ENCODE results near the gene PPP3CA. TPM values are rescaled to one million over a fixed set of nuclear protein-coding genes. Genes with fewer than 3 reads are reported as not detected.
A peak's percentile ranks its signal among the peaks of the same experiment; 100 is the strongest.

The PPP3CA gene
- total and polyA plus RNA-seq, 2 of the 13 experiments (the other 11 are each of a cell fraction or from before 2014, with no cell fraction given) = 4.8 to 13.2 TPM

- H3K4me2 ChIP-seq (ENCODE audit: low read depth, low read length) = no peak overlapping the region
- POLR2A ChIA-PET = no interaction called here
- ATAC-seq = no peak
Observed at GRCh38 chr4:101232074-101232776, 115.1 kb downstream of the PPP3CA start.

GRCh38 chr4:101230801-101231426, 116.4 kb downstream of the PPP3CA start:
- Histone ChIP-seq H3K9me3 (ENCODE audit: low read length) (no peaks in the 10 kb centered on the region), H3K36me3 (replicated peaks in 1 of 2; ENCODE audit: control insufficient read depth in 1 of 2, insufficient read depth in 2 of 2, low read length in 2 of 2) (no peaks in the 10 kb centered on the region), H3K79me2 (ENCODE audit: insufficient read depth, low read length) (peaks cover 2% of the 10 kb centered on the region), H3K4me1 (ENCODE audit: insufficient read depth, low read length) (no peaks in the 10 kb centered on the region), H3K4me3 (replicated peaks in 1 of 3; ENCODE audit: insufficient read depth in 1 of 3, low read depth in 2 of 3, low read length in 3 of 3) (no peak overlapping the region), H2AFZ (ENCODE audit: low read length) (no peak overlapping the region), H4K20me1 (ENCODE audit: insufficient read depth, low read length) (no peaks in the 10 kb centered on the region), H3K27me3 (ENCODE audit: control insufficient read depth in 1 of 2, insufficient read depth in 2 of 2, low read length in 2 of 2) (no peaks in the 10 kb centered on the region), H3K27ac (ENCODE audit: extremely low read length, insufficient read depth, low read length) (no peak overlapping the region), H3K9ac (ENCODE audit: insufficient read depth, low read depth, low read length) (no peak overlapping the region), H3K4me2 (ENCODE audit: low read depth, low read length) (no peak overlapping the region)
- POLR2A ChIA-PET = no interaction called here
- DNase-seq (ENCODE audit: low spot score) (no peak), ATAC-seq (no peak), FAIRE-seq (no peak)
- intact Hi-C loops (cut with micrococcal nuclease; ENCODE audit: unreplicated experiment) (no loop called here), in situ Hi-C loops (cut with HindIII; ENCODE audit: extremely low pct_ligation_motif_present, low pct_unique_long_range_greater_than_20kb) (no loop called here)
- WGBS (ENCODE audit: low lambda C conversion rate) = 94% methylated on average over 3 of the region's 3 CpGs
- CTCF ChIA-PET (ENCODE audit: low intra/inter-chr PET ratio, low total read pairs) = no interaction called here
- BruUV-seq (replicated peaks) = no TSS peak
- TF ChIP-seq ZNF766 (CRISPR knock-in tag; IDR thresholded peaks at IDR 0.05; ENCODE audit: borderline replicate concordance) = no peak
- TF ChIP-seq THAP7 (CRISPR knock-in tag; IDR thresholded peaks at IDR 0.05) = no peak
- no peak for TF ChIP-seq RXRA (CRISPR knock-in tag; IDR thresholded peaks at IDR 0.05)
- TF ChIP-seq EEA1 (CRISPR knock-in tag; IDR thresholded peaks at IDR 0.05; ENCODE audit: borderline replicate concordance) = no peak
- TF ChIP-seq MZF1 (CRISPR knock-in tag; IDR thresholded peaks at IDR 0.05; ENCODE audit: borderline replicate concordance) = no peak
- no peak for TF ChIP-seq ZNF513 (CRISPR knock-in tag; conservative IDR thresholded peaks at IDR 0.05)
- no peak for TF ChIP-seq PTBP1 (IDR thresholded peaks at IDR 0.05; ENCODE audit: low read depth, low read length, poor library complexity, severe bottlenecking)
- TF ChIP-seq IRX3 (CRISPR knock-in tag; IDR thresholded peaks at IDR 0.05; ENCODE audit: borderline replicate concordance, low read depth) = no peak

More at GRCh38 chr4:101232074-101232776, 115.1 kb downstream of the PPP3CA start:
- peak; percentile 82 for TF ChIP-seq MAFF (IDR thresholded peaks at IDR 0.05; ENCODE audit: low read depth, low read length)
- TF ChIP-seq GLMP (CRISPR knock-in tag; IDR thresholded peaks at IDR 0.05; ENCODE audit: borderline replicate concordance) = no peak
- no peak for TF ChIP-seq ZNF557 (CRISPR knock-in tag; IDR thresholded peaks at IDR 0.05)
- TF ChIP-seq MAFK (conservative IDR thresholded peaks at IDR 0.05 in 1 of 2, IDR thresholded peaks at IDR 0.05 in 1 of 2; ENCODE audit: low read length in 2 of 2) = peak; percentile 60 to 86
- FAIRE-seq (no peak), DNase-seq (ENCODE audit: low spot score) (no peak)
- Histone ChIP-seq H3K4me1 (ENCODE audit: insufficient read depth, low read length) (no peaks in the 10 kb centered on the region), H2AFZ (ENCODE audit: low read length) (no peak overlapping the region), H3K9ac (ENCODE audit: insufficient read depth, low read depth, low read length) (no peak overlapping the region), H3K36me3 (replicated peaks in 1 of 2; ENCODE audit: control insufficient read depth in 1 of 2, insufficient read depth in 2 of 2, low read length in 2 of 2) (no peaks in the 10 kb centered on the region), H4K20me1 (ENCODE audit: insufficient read depth, low read length) (no peaks in the 10 kb centered on the region), H3K9me3 (ENCODE audit: low read length) (no peaks in the 10 kb centered on the region), H3K27me3 (ENCODE audit: control insufficient read depth in 1 of 2, insufficient read depth in 2 of 2, low read length in 2 of 2) (no peaks in the 10 kb centered on the region), H3K27ac (ENCODE audit: extremely low read length, insufficient read depth, low read length) (no peak overlapping the region), H3K79me2 (ENCODE audit: insufficient read depth, low read length) (peaks cover 6% of the 10 kb centered on the region), H3K4me3 (replicated peaks in 1 of 3; ENCODE audit: insufficient read depth in 1 of 3, low read depth in 2 of 3, low read length in 3 of 3) (no peak overlapping the region)
- CTCF ChIA-PET (ENCODE audit: low intra/inter-chr PET ratio, low total read pairs) = no interaction called here
- BruUV-seq (replicated peaks) = no TSS peak
- in situ Hi-C loops (cut with HindIII; ENCODE audit: extremely low pct_ligation_motif_present, low pct_unique_long_range_greater_than_20kb) = no loop called here
- 95% methylated on average over 1 of the region's 1 CpG for WGBS (ENCODE audit: low lambda C conversion rate)
- intact Hi-C loops (cut with micrococcal nuclease; ENCODE audit: unreplicated experiment) = no loop called here
